Measurements from ENCODE around the gene PCED1B.
"Not testable (repeated sequence)": the region's sequence is repeated elsewhere in the genome, so short reads cannot be mapped to it uniquely, and the experiment has no call there.

PCED1B gene

DNA sequence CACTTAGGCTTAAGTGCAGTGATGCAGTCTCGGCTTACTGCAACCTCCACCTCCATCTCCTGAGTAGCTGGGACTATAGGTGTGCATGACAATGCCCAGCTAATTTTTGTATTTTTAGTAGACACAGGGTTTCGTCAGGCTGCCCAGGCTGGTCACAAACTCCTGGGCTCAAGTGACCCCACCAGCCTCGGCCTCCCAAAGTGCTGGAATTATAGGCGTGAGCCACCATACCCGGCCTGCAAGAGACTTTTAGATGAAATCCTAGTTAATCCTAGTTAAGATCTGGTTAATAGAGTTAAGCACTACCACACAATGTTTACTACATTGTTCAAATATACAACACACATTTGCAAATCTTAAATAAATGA lies 196.8 kb downstream of the PCED1B start:
- no peak overlapping the region for H2AFZ ChIP-seq (ENCODE audit: insufficient read depth, low read length, poor library complexity)
- H3K23ac ChIP-seq (ENCODE audit: low read length) = no peak overlapping the region
- H4K12ac ChIP-seq (ENCODE audit: low read depth, low read length) = no peak overlapping the region
- DNase-seq = no peak
- no peak overlapping the region for H4K8ac ChIP-seq (ENCODE audit: low read depth, low read length)
- H3K14ac ChIP-seq (ENCODE audit: low read length) = no peak overlapping the region
- no peak overlapping the region for H3K4me3 ChIP-seq (ENCODE audit: low read depth, low read length)
- H4K91ac ChIP-seq (ENCODE audit: low read depth, low read length) = no peak overlapping the region
- H2BK120ac ChIP-seq (ENCODE audit: insufficient read depth, low read length, poor library complexity) = no peak overlapping the region
- H2BK5ac ChIP-seq (ENCODE audit: low read depth, low read length, poor library complexity) = no peak overlapping the region
- H2AK5ac ChIP-seq (ENCODE audit: low read length) = no peak overlapping the region
- no peaks in the 10 kb centered on the region for H3K36me3 ChIP-seq (ENCODE audit: control insufficient read depth in 1 of 2, insufficient read depth in 2 of 2, low read length in 2 of 2)
- H3K4ac ChIP-seq (ENCODE audit: low read depth, low read length) = no peak overlapping the region
- H3K4me1 ChIP-seq (ENCODE audit: control insufficient read depth in 1 of 2, insufficient read depth in 2 of 2, low read length in 2 of 2) = peaks cover 9 to 23% of the 10 kb centered on the region in 2 experiments
- no peak overlapping the region for H3K27ac ChIP-seq (ENCODE audit: low read depth, low read length)
- no peak overlapping the region for H3K18ac ChIP-seq (ENCODE audit: low read length)
- H3K79me1 ChIP-seq (ENCODE audit: low read length) = peaks cover 23% of the 10 kb centered on the region
- no peak overlapping the region for H2BK12ac ChIP-seq (ENCODE audit: low read length)
- H3K27me3 ChIP-seq (ENCODE audit: insufficient read depth, low read length) = no peaks in the 10 kb centered on the region
- WGBS (ENCODE audit: extremely low coverage, insufficient coverage, insufficient read length) = no CpG with 5 or more reads among the region's 5 CpGs
- no peak overlapping the region for H3K4me2 ChIP-seq (ENCODE audit: low read length)
- no peaks in the 10 kb centered on the region for H3K9me3 ChIP-seq (ENCODE audit: insufficient read depth, low read depth, low read length)
- no peak overlapping the region for H3K9ac ChIP-seq (ENCODE audit: low read length)
- peaks cover 1% of the 10 kb centered on the region for H3K79me2 ChIP-seq (ENCODE audit: control insufficient read depth, insufficient read depth, low read length, poor library complexity)

DNA sequence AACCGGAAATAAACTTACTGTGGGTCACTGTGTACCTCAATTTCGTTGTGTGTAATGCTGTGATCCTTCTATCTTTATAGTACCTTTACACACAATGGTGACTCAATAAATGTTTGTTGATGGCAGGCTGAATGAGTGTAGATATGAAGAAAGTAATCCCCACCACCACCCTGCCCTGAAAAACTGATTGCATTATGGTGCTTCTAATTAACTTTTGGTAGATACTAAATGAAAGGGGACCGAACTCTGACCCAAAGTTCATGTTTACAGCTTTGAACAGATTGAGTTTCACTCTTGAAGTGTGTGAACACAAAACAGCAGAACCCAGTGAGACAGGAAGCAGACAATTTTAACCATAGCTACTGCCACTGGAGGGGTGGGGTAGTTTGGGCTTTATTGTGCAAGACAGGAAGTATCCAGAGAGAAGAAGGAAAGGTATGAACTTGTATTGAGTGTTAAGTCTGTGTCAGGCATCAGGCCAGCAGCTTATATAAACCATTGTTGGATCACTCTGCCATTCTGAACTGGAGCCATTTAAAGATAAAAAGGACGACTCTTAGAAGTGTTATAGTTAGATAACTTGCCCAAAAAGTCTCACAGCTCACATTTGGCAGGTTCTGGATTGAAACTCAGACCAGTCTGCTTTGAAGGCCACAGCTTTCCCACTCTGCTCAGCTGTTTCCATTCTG lies 197.3 kb downstream of the PCED1B start:
- Histone ChIP-seq H3K27ac (ENCODE audit: low read depth, low read length) (peak overlapping the region; percentile 84), H2BK120ac (ENCODE audit: insufficient read depth, low read length, poor library complexity) (peak overlapping the region; percentile 95), H4K91ac (ENCODE audit: low read depth, low read length) (peak overlapping the region; percentile 96), H3K27me3 (ENCODE audit: insufficient read depth, low read length) (no peaks in the 10 kb centered on the region), H3K4me1 (ENCODE audit: control insufficient read depth in 1 of 2, insufficient read depth in 2 of 2, low read length in 2 of 2) (peaks cover 10 to 23% of the 10 kb centered on the region in 2 experiments), H2BK5ac (ENCODE audit: low read depth, low read length, poor library complexity) (peak overlapping the region; percentile 91), H3K23ac (ENCODE audit: low read length) (no peak overlapping the region), H3K18ac (ENCODE audit: low read length) (no peak overlapping the region), H3K4me3 (ENCODE audit: low read depth, low read length) (no peak overlapping the region), H3K4ac (ENCODE audit: low read depth, low read length) (no peak overlapping the region), H2AK5ac (ENCODE audit: low read length) (no peak overlapping the region), H3K79me2 (ENCODE audit: control insufficient read depth, insufficient read depth, low read length, poor library complexity) (peaks cover 1% of the 10 kb centered on the region), H3K9ac (ENCODE audit: low read length) (no peak overlapping the region), H3K14ac (ENCODE audit: low read length) (peak overlapping the region; percentile 80), H4K12ac (ENCODE audit: low read depth, low read length) (no peak overlapping the region), H2BK12ac (ENCODE audit: low read length) (peak overlapping the region; percentile 98), H3K79me1 (ENCODE audit: low read length) (peaks cover 24% of the 10 kb centered on the region), H2AFZ (ENCODE audit: insufficient read depth, low read length, poor library complexity) (no peak overlapping the region), H4K8ac (ENCODE audit: low read depth, low read length) (peak overlapping the region; percentile 34), H3K36me3 (ENCODE audit: control insufficient read depth in 1 of 2, insufficient read depth in 2 of 2, low read length in 2 of 2) (no peaks in the 10 kb centered on the region), H3K4me2 (ENCODE audit: low read length) (no peak overlapping the region), H3K9me3 (ENCODE audit: insufficient read depth, low read depth, low read length) (no peaks in the 10 kb centered on the region)
- DNase-seq = peak in 1 of 2 donors; percentile 38
- no CpG with 5 or more reads among the region's 4 CpGs for WGBS (ENCODE audit: extremely low coverage, insufficient coverage, insufficient read length)

DNA sequence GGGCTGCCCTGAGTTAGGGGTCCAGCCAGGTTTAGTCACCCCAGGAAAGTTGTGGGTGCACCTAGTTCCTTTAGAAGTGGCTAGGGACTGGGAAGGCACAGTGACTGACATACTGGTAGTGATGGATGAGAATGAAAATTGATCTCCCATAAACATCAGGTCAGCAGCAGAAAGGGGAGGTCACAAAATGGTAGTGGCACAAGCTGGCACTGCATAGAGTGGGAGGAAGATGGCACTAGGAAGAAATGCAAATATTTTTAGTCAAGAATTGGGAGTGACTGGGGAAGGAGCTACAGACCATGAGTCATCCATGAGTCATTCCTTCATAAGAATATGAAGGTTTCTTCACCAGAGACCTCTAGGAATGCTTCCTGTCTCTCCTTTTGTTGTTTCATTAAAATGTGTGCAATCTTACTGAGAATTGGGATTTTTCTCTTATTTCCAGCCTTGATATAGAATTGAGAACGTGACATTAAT lies 198.6 kb downstream of the PCED1B start:
- H3K27me3 ChIP-seq (ENCODE audit: insufficient read depth, low read length) = no peaks in the 10 kb centered on the region
- H2AFZ ChIP-seq (ENCODE audit: insufficient read depth, low read length, poor library complexity) = no peak overlapping the region
- peak overlapping the region; percentile 84 for H2AK5ac ChIP-seq (ENCODE audit: low read length)
- H2BK12ac ChIP-seq (ENCODE audit: low read length) = peak overlapping the region; percentile 99
- H2BK120ac ChIP-seq (ENCODE audit: insufficient read depth, low read length, poor library complexity) = peak overlapping the region; percentile 95
- H3K79me2 ChIP-seq (ENCODE audit: control insufficient read depth, insufficient read depth, low read length, poor library complexity) = peaks cover 1% of the 10 kb centered on the region
- H3K27ac ChIP-seq (ENCODE audit: low read depth, low read length) = no peak overlapping the region
- no peak overlapping the region for H3K23ac ChIP-seq (ENCODE audit: low read length)
- no peaks in the 10 kb centered on the region for H3K9me3 ChIP-seq (ENCODE audit: insufficient read depth, low read depth, low read length)
- peak overlapping the region; percentile 13 for H3K4ac ChIP-seq (ENCODE audit: low read depth, low read length)
- peak overlapping the region; percentile 54 for H4K8ac ChIP-seq (ENCODE audit: low read depth, low read length)
- peak overlapping the region; percentile 82 for H3K14ac ChIP-seq (ENCODE audit: low read length)
- peak overlapping the region; percentile 28 for H3K18ac ChIP-seq (ENCODE audit: low read length)
- H3K79me1 ChIP-seq (ENCODE audit: low read length) = peaks cover 25% of the 10 kb centered on the region
- no peaks in the 10 kb centered on the region for H3K36me3 ChIP-seq (ENCODE audit: control insufficient read depth in 1 of 2, insufficient read depth in 2 of 2, low read length in 2 of 2)
- WGBS (ENCODE audit: extremely low coverage, insufficient coverage, insufficient read length) = no CpG with 5 or more reads among the region's 1 CpG
- peaks cover 11 to 24% of the 10 kb centered on the region in 2 experiments for H3K4me1 ChIP-seq (ENCODE audit: control insufficient read depth in 1 of 2, insufficient read depth in 2 of 2, low read length in 2 of 2)
- H3K4me2 ChIP-seq (ENCODE audit: low read length) = no peak overlapping the region
- peak overlapping the region; percentile 91 for H2BK5ac ChIP-seq (ENCODE audit: low read depth, low read length, poor library complexity)
- no peak overlapping the region for H3K9ac ChIP-seq (ENCODE audit: low read length)
- H4K91ac ChIP-seq (ENCODE audit: low read depth, low read length) = peak overlapping the region; percentile 96
- no peak overlapping the region for H4K12ac ChIP-seq (ENCODE audit: low read depth, low read length)
- DNase-seq = peak; percentile 38 to 89
- H3K4me3 ChIP-seq (ENCODE audit: low read depth, low read length) = no peak overlapping the region

DNA sequence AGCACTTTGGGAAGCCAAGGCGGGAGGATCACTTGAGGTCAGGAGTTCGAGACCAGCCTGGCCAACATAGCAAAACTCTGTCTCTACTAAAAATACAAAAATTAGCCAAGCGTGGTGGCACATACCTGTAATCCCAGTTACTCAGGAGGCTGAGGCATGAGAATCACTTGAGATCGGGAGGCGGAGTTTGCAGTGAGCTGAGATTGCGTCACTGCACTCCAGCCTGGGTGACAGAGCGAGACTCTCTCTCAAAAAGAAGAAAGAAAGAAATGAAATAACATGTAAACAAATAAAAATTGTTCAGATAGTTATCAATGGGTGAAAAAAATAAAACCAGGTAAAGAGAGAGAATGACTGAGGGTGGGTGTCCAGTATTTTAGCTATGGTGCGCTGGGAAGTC lies 200.3 kb downstream of the PCED1B start:
- Histone ChIP-seq H3K4me1 (ENCODE audit: control insufficient read depth in 1 of 2, insufficient read depth in 2 of 2, low read length in 2 of 2) (peaks cover 11 to 20% of the 10 kb centered on the region in 2 experiments), H3K79me1 (ENCODE audit: low read length) (peaks cover 25% of the 10 kb centered on the region)
- not testable (repeated sequence) for H3K9me3 ChIP-seq (ENCODE audit: insufficient read depth, low read depth, low read length); H3K79me2 ChIP-seq (ENCODE audit: control insufficient read depth, insufficient read depth, low read length, poor library complexity); H3K4ac ChIP-seq (ENCODE audit: low read depth, low read length); H3K14ac ChIP-seq (ENCODE audit: low read length); H2AK5ac ChIP-seq (ENCODE audit: low read length); H3K4me3 ChIP-seq (ENCODE audit: low read depth, low read length); H3K27me3 ChIP-seq (ENCODE audit: insufficient read depth, low read length); H3K18ac ChIP-seq (ENCODE audit: low read length); H3K23ac ChIP-seq (ENCODE audit: low read length); H2AFZ ChIP-seq (ENCODE audit: insufficient read depth, low read length, poor library complexity); H3K27ac ChIP-seq (ENCODE audit: low read depth, low read length); H3K4me2 ChIP-seq (ENCODE audit: low read length); H2BK5ac ChIP-seq (ENCODE audit: low read depth, low read length, poor library complexity); H4K91ac ChIP-seq (ENCODE audit: low read depth, low read length); H4K8ac ChIP-seq (ENCODE audit: low read depth, low read length); H2BK120ac ChIP-seq (ENCODE audit: insufficient read depth, low read length, poor library complexity); H3K36me3 ChIP-seq (ENCODE audit: control insufficient read depth in 1 of 2, insufficient read depth in 2 of 2, low read length in 2 of 2); H3K9ac ChIP-seq (ENCODE audit: low read length); H4K12ac ChIP-seq (ENCODE audit: low read depth, low read length); H2BK12ac ChIP-seq (ENCODE audit: low read length)
- DNase-seq = peak; percentile 49 to 70
- no CpG with 5 or more reads among the region's 8 CpGs for WGBS (ENCODE audit: extremely low coverage, insufficient coverage, insufficient read length)

Measured in trophoblast cell (in vitro differentiated cells and primary cell).